Skeletal muscle tissue (tissue), 4 donors: Measurements from ENCODE around the gene AFP. TPM values are rescaled to one million over a fixed set of nuclear protein-coding genes. Genes with fewer than 3 reads are reported as not detected.

Source experiments
- H3K27ac ChIP-seq: one replicate; pipeline ENCODE4 v1.7.0; 2013; ENCODE audit warnings: mild to moderate bottlenecking, low read depth, low read length, inconsistent platforms
- H3K27me3 ChIP-seq, 3 donors: one replicate each; pipeline ENCODE4 v1.7.0; 2013; ENCODE audit warnings: low read length in 3 of 3; ENCODE audit not compliant: control insufficient read depth in 3 of 3, insufficient read depth in 3 of 3
- H3K36me3 ChIP-seq, 3 donors: one replicate each; pipeline ENCODE4 v1.7.0; 2013; ENCODE audit warnings: low read length in 3 of 3; ENCODE audit not compliant: control insufficient read depth in 3 of 3, insufficient read depth in 3 of 3
- H3K4me1 ChIP-seq, 3 donors: one replicate each; pipeline ENCODE4 v1.7.0; 2013; ENCODE audit warnings: low read length in 3 of 3, mild to moderate bottlenecking in 3 of 3; ENCODE audit not compliant: control insufficient read depth in 3 of 3, insufficient read depth in 3 of 3
- H3K4me3 ChIP-seq, 3 donors: one replicate each; pipeline ENCODE4 v1.7.0; 2013; ENCODE audit warnings: low read length in 3 of 3
- H3K9ac ChIP-seq, 3 donors: one replicate each; pipeline ENCODE4 v1.7.0; 2013; ENCODE audit warnings: low read length in 3 of 3, mild to moderate bottlenecking in 3 of 3, moderate library complexity in 2 of 3, low read depth in 1 of 3
- H3K9me3 ChIP-seq, 3 donors: one replicate each; pipeline ENCODE4 v1.7.0; 2013; ENCODE audit warnings: low read length in 3 of 3; ENCODE audit not compliant: control insufficient read depth in 3 of 3
- total RNA-seq: library from RNA; depleted of rRNA; stranded (reverse); fragments of >200 nt; gene quantifications from one replicate; pipeline ENCODE4 v1.2.3, GENCODE V29; 2014
- donor health status: Osteomylitis.

AFP gene
- total RNA-seq, 1 donor from 2014 or later, result 1.0 TPM

GRCh38 chr4:73422458-73422752, 13.6 kb upstream of the AFP start:
- no peaks in the 10 kb centered on the region for H3K27me3 ChIP-seq
- no peak overlapping the region for H3K27ac ChIP-seq
- H3K4me3 ChIP-seq, result no peak overlapping the region
- H3K9me3 ChIP-seq, result no peaks in the 10 kb centered on the region
- H3K9ac ChIP-seq, result no peak overlapping the region
- H3K4me1 ChIP-seq, result no peaks in the 10 kb centered on the region
- H3K36me3 ChIP-seq, result no peaks in the 10 kb centered on the region

- no peaks in the 10 kb centered on the region for H3K27me3 ChIP-seq
Observed at GRCh38 chr4:73423184-73423583, 12.8 kb upstream of the AFP start.

GRCh38 chr4:73426666-73427065, 9.4 kb upstream of the AFP start:
- Histone ChIP-seq H3K27me3 (no peaks in the 10 kb centered on the region), H3K36me3 (no peaks in the 10 kb centered on the region), H3K9ac (no peak overlapping the region), H3K27ac (no peak overlapping the region), H3K4me1 (no peaks in the 10 kb centered on the region), H3K9me3 (no peaks in the 10 kb centered on the region), H3K4me3 (no peak overlapping the region)

More at GRCh38 chr4:73423184-73423583, 12.8 kb upstream of the AFP start:
- H3K9me3 ChIP-seq, result no peaks in the 10 kb centered on the region
- no peak overlapping the region for H3K4me3 ChIP-seq
- no peak overlapping the region for H3K27ac ChIP-seq
- H3K9ac ChIP-seq, result no peak overlapping the region
- H3K36me3 ChIP-seq, result no peaks in the 10 kb centered on the region
- no peaks in the 10 kb centered on the region for H3K4me1 ChIP-seq

- no peaks in the 10 kb centered on the region for H3K27me3 ChIP-seq
- no peaks in the 10 kb centered on the region for H3K9me3 ChIP-seq
- no peak overlapping the region for H3K4me3 ChIP-seq
- no peaks in the 10 kb centered on the region for H3K36me3 ChIP-seq
- H3K9ac ChIP-seq, result no peak overlapping the region
- H3K27ac ChIP-seq, result no peak overlapping the region
- H3K4me1 ChIP-seq, result no peaks in the 10 kb centered on the region
Observed at GRCh38 chr4:73429118-73429517, 6.9 kb upstream of the AFP start.

GRCh38 chr4:73429826-73430587, 6.0 kb upstream of the AFP start:
- H3K9me3 ChIP-seq, result no peaks in the 10 kb centered on the region

GRCh38 chr4:73431813-73432168, 4.2 kb upstream of the AFP start:
- H3K9me3 ChIP-seq, result no peaks in the 10 kb centered on the region
- no peak overlapping the region for H3K9ac ChIP-seq
- peaks cover 0 to 1% (median 0%) of the 10 kb centered on the region in 3 donors for H3K27me3 ChIP-seq
- H3K36me3 ChIP-seq, result no peaks in the 10 kb centered on the region
- no peak overlapping the region for H3K4me3 ChIP-seq
- no peaks in the 10 kb centered on the region for H3K4me1 ChIP-seq
- H3K27ac ChIP-seq, result no peak overlapping the region

More at GRCh38 chr4:73429826-73430587, 6.0 kb upstream of the AFP start:
- H3K4me3 ChIP-seq, result no peak overlapping the region
- no peaks in the 10 kb centered on the region for H3K27me3 ChIP-seq
- no peaks in the 10 kb centered on the region for H3K4me1 ChIP-seq
- no peak overlapping the region for H3K9ac ChIP-seq
- no peaks in the 10 kb centered on the region for H3K36me3 ChIP-seq
- H3K27ac ChIP-seq, result no peak overlapping the region

GRCh38 chr4:73432169-73433000, 3.6 kb upstream of the AFP start:
- H3K9ac ChIP-seq, result no peak overlapping the region
- no peaks in the 10 kb centered on the region for H3K4me1 ChIP-seq
- peaks cover 0 to 3% (median 0%) of the 10 kb centered on the region in 3 donors for H3K27me3 ChIP-seq
- no peak overlapping the region for H3K4me3 ChIP-seq
- no peak overlapping the region for H3K27ac ChIP-seq
- no peaks in the 10 kb centered on the region for H3K9me3 ChIP-seq
- H3K36me3 ChIP-seq, result no peaks in the 10 kb centered on the region

- H3K27me3 ChIP-seq, result peaks cover 0 to 3% (median 0%) of the 10 kb centered on the region in 3 donors
- no peak overlapping the region for H3K9ac ChIP-seq
- H3K36me3 ChIP-seq, result no peaks in the 10 kb centered on the region
- H3K4me3 ChIP-seq, result no peak overlapping the region
- no peaks in the 10 kb centered on the region for H3K4me1 ChIP-seq
- H3K9me3 ChIP-seq, result no peaks in the 10 kb centered on the region
- no peak overlapping the region for H3K27ac ChIP-seq
Observed at GRCh38 chr4:73433140-73433539, 2.9 kb upstream of the AFP start.

GRCh38 chr4:73434311-73434710, 1.7 kb upstream of the AFP start:
- Histone ChIP-seq H3K36me3 (no peaks in the 10 kb centered on the region), H3K27ac (no peak overlapping the region), H3K27me3 (peaks cover 0 to 3% (median 0%) of the 10 kb centered on the region in 3 donors), H3K9ac (no peak overlapping the region), H3K4me1 (no peaks in the 10 kb centered on the region), H3K4me3 (no peak overlapping the region), H3K9me3 (no peaks in the 10 kb centered on the region)
